C4-2B (cell line): ENCODE results near the gene KLC4.

ENCODE experiments used
- ZFX ChIP-seq: fragments of 450-650 bp; IDR thresholded peaks from 2 replicates; pipeline ENCODE4 v1.6.1; 2017
- TF ChIP-seq, protein P1 (sequence below): fragments of 450-650 bp; conservative IDR thresholded peaks from 2 replicates; pipeline ENCODE4 v1.5.1; 2017; ENCODE audit warnings: mild to moderate bottlenecking

DNA sequence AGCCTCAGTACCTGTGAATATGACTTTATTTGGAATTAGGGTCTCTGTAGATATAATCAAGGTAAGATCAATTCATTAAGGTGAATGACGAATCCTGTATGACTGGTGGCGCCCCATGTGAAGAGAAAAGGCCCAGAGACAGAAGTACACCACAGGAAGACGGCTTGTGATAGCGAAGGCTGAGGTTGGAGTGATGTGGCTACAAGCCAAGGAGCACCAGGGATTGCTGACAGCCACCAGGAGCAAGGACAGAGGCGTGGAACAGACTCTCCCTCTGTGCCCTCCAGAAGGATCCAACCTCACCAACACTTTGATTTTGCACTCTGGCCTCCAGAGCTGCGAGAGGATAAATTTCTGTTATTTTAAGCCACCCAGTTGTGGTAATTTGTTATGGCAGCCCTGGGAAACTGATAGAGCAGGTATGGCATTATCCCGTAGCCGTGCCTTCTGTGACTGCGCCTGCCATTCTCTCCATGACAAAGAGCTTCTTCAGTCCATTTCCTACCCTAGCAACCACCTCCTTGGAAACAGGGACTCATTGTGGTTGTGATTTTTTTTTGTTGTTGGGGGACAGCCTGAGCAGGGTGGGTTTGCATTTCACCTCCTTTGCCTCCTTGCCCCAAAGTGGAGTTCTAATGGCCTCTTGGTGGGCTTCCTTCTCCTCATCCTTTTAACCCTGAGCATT lies 46.2 kb downstream of the KLC4 start:
- TF ChIP-seq, protein P1, sequence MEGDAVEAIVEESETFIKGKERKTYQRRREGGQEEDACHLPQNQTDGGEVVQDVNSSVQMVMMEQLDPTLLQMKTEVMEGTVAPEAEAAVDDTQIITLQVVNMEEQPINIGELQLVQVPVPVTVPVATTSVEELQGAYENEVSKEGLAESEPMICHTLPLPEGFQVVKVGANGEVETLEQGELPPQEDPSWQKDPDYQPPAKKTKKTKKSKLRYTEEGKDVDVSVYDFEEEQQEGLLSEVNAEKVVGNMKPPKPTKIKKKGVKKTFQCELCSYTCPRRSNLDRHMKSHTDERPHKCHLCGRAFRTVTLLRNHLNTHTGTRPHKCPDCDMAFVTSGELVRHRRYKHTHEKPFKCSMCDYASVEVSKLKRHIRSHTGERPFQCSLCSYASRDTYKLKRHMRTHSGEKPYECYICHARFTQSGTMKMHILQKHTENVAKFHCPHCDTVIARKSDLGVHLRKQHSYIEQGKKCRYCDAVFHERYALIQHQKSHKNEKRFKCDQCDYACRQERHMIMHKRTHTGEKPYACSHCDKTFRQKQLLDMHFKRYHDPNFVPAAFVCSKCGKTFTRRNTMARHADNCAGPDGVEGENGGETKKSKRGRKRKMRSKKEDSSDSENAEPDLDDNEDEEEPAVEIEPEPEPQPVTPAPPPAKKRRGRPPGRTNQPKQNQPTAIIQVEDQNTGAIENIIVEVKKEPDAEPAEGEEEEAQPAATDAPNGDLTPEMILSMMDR: no peak
- TF ChIP-seq ZFX: no peak
